Hepatocyte (in vitro differentiated cells): ENCODE measurements around the gene FA2H. TPM values are rescaled to one million over a fixed set of nuclear protein-coding genes. Genes with fewer than 3 reads are reported as not detected.

Experiments used
- DNase-seq: peaks from one replicate; pipeline ENCODE4 v3.0.0-alpha.2; 2016; ENCODE audit warnings: low spot score
- H2AFZ ChIP-seq: fragments of 200-600 bp; sonication (generic); 2 replicates; pipeline ENCODE4 v1.6.0; 2016; ENCODE audit warnings: antibody characterized with exemption, mild to moderate bottlenecking
- H3K27ac ChIP-seq: fragments of 200-600 bp; sonication (generic); 2 replicates; pipeline ENCODE4 v1.5.1; 2016; ENCODE audit warnings: mild to moderate bottlenecking
- H3K27me3 ChIP-seq: fragments of 200-600 bp; sonication (generic); 2 replicates; pipeline ENCODE4 v1.6.1; 2016
- H3K36me3 ChIP-seq: fragments of 200-600 bp; sonication (generic); replicated peaks from 2 replicates; pipeline ENCODE4 v1.5.1; 2016; ENCODE audit warnings: low read depth; ENCODE audit not compliant: insufficient read depth
- H3K4me1 ChIP-seq: fragments of 200-600 bp; sonication (generic); 2 replicates; pipeline ENCODE4 v1.5.1; 2016; ENCODE audit warnings: mild to moderate bottlenecking, moderate library complexity; ENCODE audit not compliant: insufficient read depth
- H3K4me2 ChIP-seq: fragments of 200-600 bp; sonication (generic); 2 replicates; pipeline ENCODE4 v1.6.0; 2016
- H3K4me3 ChIP-seq: fragments of 200-600 bp; sonication (generic); 2 replicates; pipeline ENCODE4 v1.5.1; 2016; ENCODE audit warnings: mild to moderate bottlenecking
- H3K79me2 ChIP-seq: fragments of 200-600 bp; sonication (generic); 2 replicates; pipeline ENCODE4 v1.6.0; 2017; ENCODE audit warnings: mild to moderate bottlenecking
- H3K9me2 ChIP-seq: fragments of 200-600 bp; sonication (generic); replicated peaks from 2 replicates; pipeline ENCODE4 v1.6.0; 2017; ENCODE audit warnings: mild to moderate bottlenecking; ENCODE audit not compliant: insufficient read depth
- H3K9me3 ChIP-seq: fragments of 200-600 bp; sonication (generic); 2 replicates; pipeline ENCODE4 v1.5.1; 2016; ENCODE audit warnings: low read depth, mild to moderate bottlenecking
- H4K20me1 ChIP-seq: fragments of 200-600 bp; sonication (generic); 2 replicates; pipeline ENCODE4 v1.6.0; 2016; ENCODE audit warnings: mild to moderate bottlenecking; ENCODE audit not compliant: insufficient read depth, poor library complexity, severe bottlenecking
- EZH2 ChIP-seq: fragments of 200-600 bp; sonication (generic); IDR thresholded peaks from 2 replicates; pipeline ENCODE4 v1.6.1; 2016; ENCODE audit warnings: antibody characterized with exemption, mild to moderate bottlenecking, borderline replicate concordance
- EZH2phosphoT487 ChIP-seq: fragments of 200-600 bp; sonication (generic); IDR thresholded peaks from one replicate; pipeline ENCODE4 v1.6.1; 2018; ENCODE audit warnings: antibody characterized with exemption, mild to moderate bottlenecking, low read depth, moderate library complexity; ENCODE audit not compliant: unreplicated experiment, severe bottlenecking
- WGBS: methylation state at CpG from one replicate; pipeline ENCODE4 v1.1.6; 2016; ENCODE audit warnings: low lambda C conversion rate; ENCODE audit errors: missing lambda C conversion rate; 5-methylcytosine and 5-hydroxymethylcytosine counted together
- polyA plus RNA-seq: library from polyadenylated mRNA; unstranded; fragments of >200 nt; fragmentation: Nextera tagmentation; extraction: Ambion mirVana; gene quantifications from 2 replicates; pipeline ENCODE4 v1.2.1, GENCODE V29; 2016
- total RNA-seq: library from RNA; depleted of rRNA; stranded (reverse); fragments of >200 nt; gene quantifications from 2 replicates; pipeline ENCODE4 v1.2.3, GENCODE V29; 2014
- TF ChIP-seq, protein P1 (sequence below): fragments of 200-600 bp; sonication (generic); IDR thresholded peaks from 2 replicates; pipeline ENCODE4 v1.5.1; 2016; ENCODE audit warnings: antibody characterized with exemption, mild to moderate bottlenecking; ENCODE audit not compliant: poor library complexity

Gene FA2H
- total and polyA plus RNA-seq, 2 experiments from 2014 or later, result 2.1 to 7.8 TPM

DNA sequence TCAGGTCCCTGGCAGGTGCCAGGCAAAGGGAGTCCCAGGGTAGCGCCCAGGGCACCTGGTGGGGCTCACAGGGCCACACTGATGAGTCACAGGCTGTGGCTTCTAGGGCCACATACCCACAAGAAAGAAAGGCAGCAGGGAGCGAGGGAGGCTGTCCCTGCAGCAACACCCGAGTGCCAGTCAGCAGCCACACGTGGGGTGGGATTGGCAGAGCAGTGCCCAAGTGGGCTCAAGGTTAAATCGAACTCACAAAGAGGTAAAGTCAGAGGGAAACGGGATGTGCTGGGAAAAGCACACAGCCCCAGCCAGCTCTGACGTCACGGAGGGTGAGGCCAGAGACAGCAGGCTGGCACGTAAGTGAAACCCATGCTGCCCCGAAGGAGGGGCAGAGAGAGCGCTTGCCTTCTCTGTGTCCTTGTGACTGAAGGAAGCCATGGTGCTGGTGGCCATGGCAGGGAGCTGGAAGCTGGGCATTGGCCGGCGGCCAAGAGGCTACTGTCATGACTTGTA lies 33.8 kb downstream of the FA2H start:
- TF ChIP-seq, protein P1, sequence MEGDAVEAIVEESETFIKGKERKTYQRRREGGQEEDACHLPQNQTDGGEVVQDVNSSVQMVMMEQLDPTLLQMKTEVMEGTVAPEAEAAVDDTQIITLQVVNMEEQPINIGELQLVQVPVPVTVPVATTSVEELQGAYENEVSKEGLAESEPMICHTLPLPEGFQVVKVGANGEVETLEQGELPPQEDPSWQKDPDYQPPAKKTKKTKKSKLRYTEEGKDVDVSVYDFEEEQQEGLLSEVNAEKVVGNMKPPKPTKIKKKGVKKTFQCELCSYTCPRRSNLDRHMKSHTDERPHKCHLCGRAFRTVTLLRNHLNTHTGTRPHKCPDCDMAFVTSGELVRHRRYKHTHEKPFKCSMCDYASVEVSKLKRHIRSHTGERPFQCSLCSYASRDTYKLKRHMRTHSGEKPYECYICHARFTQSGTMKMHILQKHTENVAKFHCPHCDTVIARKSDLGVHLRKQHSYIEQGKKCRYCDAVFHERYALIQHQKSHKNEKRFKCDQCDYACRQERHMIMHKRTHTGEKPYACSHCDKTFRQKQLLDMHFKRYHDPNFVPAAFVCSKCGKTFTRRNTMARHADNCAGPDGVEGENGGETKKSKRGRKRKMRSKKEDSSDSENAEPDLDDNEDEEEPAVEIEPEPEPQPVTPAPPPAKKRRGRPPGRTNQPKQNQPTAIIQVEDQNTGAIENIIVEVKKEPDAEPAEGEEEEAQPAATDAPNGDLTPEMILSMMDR, result no peak
- TF ChIP-seq EZH2, result no peak
- no peak for TF ChIP-seq EZH2phosphoT487
- no peak overlapping the region for H3K4me2 ChIP-seq
- no peaks in the 10 kb centered on the region for H3K79me2 ChIP-seq
- H3K9me3 ChIP-seq, result no peaks in the 10 kb centered on the region
- no peaks in the 10 kb centered on the region for H3K27me3 ChIP-seq
- 97% methylated on average over 13 of the region's 13 CpGs for WGBS
- H4K20me1 ChIP-seq, result no peaks in the 10 kb centered on the region
- no peaks in the 10 kb centered on the region for H3K36me3 ChIP-seq
- no peak overlapping the region for H3K27ac ChIP-seq
- peaks cover 18% of the 10 kb centered on the region for H3K4me1 ChIP-seq
- H2AFZ ChIP-seq, result no peak overlapping the region
- no peaks in the 10 kb centered on the region for H3K9me2 ChIP-seq
- DNase-seq, result no peak
- no peak overlapping the region for H3K4me3 ChIP-seq

DNA sequence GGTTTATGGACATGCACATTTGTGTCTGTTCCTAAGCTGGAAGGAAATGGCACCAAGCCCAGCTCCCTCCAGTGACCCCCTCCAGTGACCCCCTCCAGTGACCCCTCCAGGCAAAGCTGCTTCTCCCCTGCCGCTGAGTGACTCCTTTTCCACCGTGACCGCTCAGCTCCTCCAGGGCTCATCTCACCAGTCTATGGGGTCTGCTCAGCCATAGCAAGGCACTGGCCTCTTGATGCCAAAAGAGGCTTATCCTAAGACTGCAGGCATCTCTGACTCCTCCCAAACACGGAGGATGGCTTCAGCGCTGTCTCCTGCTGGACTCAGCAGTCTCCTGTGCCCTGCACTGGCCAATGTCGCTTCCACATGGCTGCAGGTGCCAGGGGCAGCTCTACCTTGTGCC lies 35.3 kb downstream of the FA2H start:
- no peak overlapping the region for H3K4me2 ChIP-seq
- TF ChIP-seq, protein P1, result no peak
- TF ChIP-seq EZH2 (no peak), EZH2phosphoT487 (no peak)
- H3K4me3 ChIP-seq, result no peak overlapping the region
- H3K27ac ChIP-seq, result no peak overlapping the region
- no peak for DNase-seq
- no peaks in the 10 kb centered on the region for H4K20me1 ChIP-seq
- H2AFZ ChIP-seq, result no peak overlapping the region
- H3K79me2 ChIP-seq, result no peaks in the 10 kb centered on the region
- no peaks in the 10 kb centered on the region for H3K36me3 ChIP-seq
- H3K4me1 ChIP-seq, result peaks cover 19% of the 10 kb centered on the region
- 82% methylated on average over 6 of the region's 6 CpGs for WGBS
- H3K27me3 ChIP-seq, result no peaks in the 10 kb centered on the region
- no peaks in the 10 kb centered on the region for H3K9me3 ChIP-seq
- no peaks in the 10 kb centered on the region for H3K9me2 ChIP-seq

DNA sequence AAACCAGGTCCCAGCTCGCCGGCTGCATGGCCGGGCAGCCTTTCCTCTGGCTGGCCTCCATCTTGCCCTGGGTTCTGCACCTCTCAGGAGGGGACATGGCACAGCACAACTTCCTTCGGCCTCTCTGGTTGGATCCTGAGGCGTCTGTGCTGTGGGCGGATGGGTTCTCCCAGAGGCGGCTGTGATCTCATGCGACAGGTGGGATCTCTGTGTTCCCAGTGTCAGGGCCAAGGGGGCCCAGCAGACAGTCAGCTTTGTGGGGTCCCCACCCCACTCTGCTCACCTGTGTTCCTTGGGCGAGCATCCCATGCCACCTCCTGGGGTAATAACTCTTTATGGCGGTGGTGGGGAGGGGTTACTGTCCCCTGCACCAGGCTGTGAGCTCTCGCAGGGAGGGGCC lies 35.8 kb downstream of the FA2H start:
- TF ChIP-seq EZH2phosphoT487, result no peak
- no peak for TF ChIP-seq EZH2
- TF ChIP-seq, protein P1, result no peak
- no peak for DNase-seq
- Histone ChIP-seq H4K20me1 (no peaks in the 10 kb centered on the region), H3K27me3 (no peaks in the 10 kb centered on the region), H3K4me3 (no peak overlapping the region), H3K9me3 (no peaks in the 10 kb centered on the region), H3K4me2 (no peak overlapping the region), H3K27ac (no peak overlapping the region), H2AFZ (no peak overlapping the region), H3K36me3 (no peaks in the 10 kb centered on the region), H3K9me2 (no peaks in the 10 kb centered on the region), H3K79me2 (no peaks in the 10 kb centered on the region), H3K4me1 (peaks cover 15% of the 10 kb centered on the region)
- WGBS, result 93% methylated on average over 11 of the region's 11 CpGs
